Small intestine (tissue), 7 donors: ENCODE data around the gene HYAL1. TPM values are rescaled to one million over a fixed set of nuclear protein-coding genes. Genes with fewer than 3 reads are reported as not detected.

ENCODE experiments used
- DNase-seq, 2 donors: peaks; one replicate each; pipeline versions ENCODE4 v3.0.0 to v3.0.0-alpha.2; 2013
- FAIRE-seq: peaks from 2 replicates; lab custom pipeline; 2012; peaks lifted over from hg19 to GRCh38; lab: Jason Lieb, UNC
- H3K27ac ChIP-seq, 3 donors: one replicate each; pipeline ENCODE4 v1.5.1; 2013; ENCODE audit warnings: low read length in 2 of 3, mild to moderate bottlenecking in 2 of 3, control low read depth in 1 of 3, inconsistent platforms in 1 of 3, low read depth in 1 of 3, moderate library complexity in 1 of 3
- H3K27me3 ChIP-seq, 3 donors: one replicate each; pipeline ENCODE4 v1.6.1; 2013; ENCODE audit warnings: low read length in 3 of 3, inconsistent platforms in 1 of 3; ENCODE audit not compliant: control insufficient read depth in 3 of 3, insufficient read depth in 3 of 3
- H3K36me3 ChIP-seq, 3 donors: one replicate each; pipeline ENCODE4 v1.6.1; 2013; ENCODE audit warnings: low read length in 3 of 3, inconsistent platforms in 1 of 3, low read depth in 1 of 3, mild to moderate bottlenecking in 1 of 3, moderate library complexity in 1 of 3; ENCODE audit not compliant: control insufficient read depth in 3 of 3, insufficient read depth in 2 of 3
- H3K4me1 ChIP-seq, 3 donors: one replicate each; pipeline ENCODE4 v1.6.1; 2013; ENCODE audit warnings: low read length in 2 of 3, inconsistent platforms in 1 of 3, low read depth in 1 of 3, mild to moderate bottlenecking in 1 of 3, moderate library complexity in 1 of 3; ENCODE audit not compliant: control insufficient read depth in 3 of 3, insufficient read depth in 2 of 3
- H3K4me3 ChIP-seq, 3 donors: one replicate each; pipeline ENCODE4 v1.5.1; 2013; ENCODE audit warnings: low read length in 3 of 3, control low read depth in 1 of 3, inconsistent platforms in 1 of 3, low read depth in 1 of 3, mild to moderate bottlenecking in 1 of 3, moderate library complexity in 1 of 3
- H3K9me3 ChIP-seq, 2 donors: one replicate each; pipeline ENCODE4 v1.6.1; 2013; ENCODE audit warnings: low read depth in 1 of 2, low read length in 1 of 2; ENCODE audit not compliant: control insufficient read depth in 2 of 2, insufficient read depth in 1 of 2
- WGBS, 3 donors: extraction: QIAGEN DNeasy Blood & Tissue Kit; methylation state at CpG; one replicate each; pipeline ENCODE4 v1.1.7; 2013; 5-methylcytosine and 5-hydroxymethylcytosine counted together
- polyA plus RNA-seq, 4 donors: library from polyadenylated mRNA; stranded (reverse) in 3 of 4; unstranded in 1 of 4; fragments of 200-250 nt in 3 of 4; fragments of 120-200 nt in 1 of 4; gene quantifications; one replicate each; pipeline versions ENCODE4 v1.2.1 to v1.2.3, GENCODE V29; 2013
- donor health status: healthy with polysubstance abuse.
- donor health status: control.
- donor health status: control.
- donor health status: Bipolar disorder and iron deficiency.
- donor health status: healthy.

Gene HYAL1
- polyA plus RNA-seq, 4 donors = 1.1 to 11.1 (median 3.7) TPM

- H3K27ac ChIP-seq = no peak overlapping the region
- WGBS, 3 donors = 62 to 89% (median 88%) methylated on average over 2 of the region's 2 CpGs
- peaks cover 7 to 41% (median 9%) of the 10 kb centered on the region in 3 donors for H3K4me1 ChIP-seq
- no peak overlapping the region for H3K4me3 ChIP-seq
- no peak for DNase-seq
- no peak for FAIRE-seq
- H3K27me3 ChIP-seq = no peaks in the 10 kb centered on the region
- no peaks in the 10 kb centered on the region for H3K9me3 ChIP-seq
- peaks cover 0 to 22% (median 0%) of the 10 kb centered on the region in 3 donors for H3K36me3 ChIP-seq
Observed at GRCh38 chr3:50297384-50297775, 6.0 kb downstream of the HYAL1 start.

- peaks cover 7 to 36% (median 9%) of the 10 kb centered on the region in 3 donors for H3K4me1 ChIP-seq
- no peak overlapping the region for H3K27ac ChIP-seq
- FAIRE-seq = no peak
- 93 to 95% (median 94%) methylated on average over 18 of the region's 18 CpGs for WGBS, 3 donors
- H3K36me3 ChIP-seq = peaks cover 0 to 22% (median 0%) of the 10 kb centered on the region in 3 donors
- no peaks in the 10 kb centered on the region for H3K27me3 ChIP-seq
- no peak overlapping the region for H3K4me3 ChIP-seq
- DNase-seq = no peak
- no peaks in the 10 kb centered on the region for H3K9me3 ChIP-seq
Observed at GRCh38 chr3:50296721-50297383, 6.5 kb downstream of the HYAL1 start.

- no peak for FAIRE-seq
- no peaks in the 10 kb centered on the region for H3K27me3 ChIP-seq
- no peak for DNase-seq
- H3K27ac ChIP-seq = no peak overlapping the region
- H3K4me1 ChIP-seq = peaks cover 5 to 43% (median 9%) of the 10 kb centered on the region in 3 donors
- H3K36me3 ChIP-seq = peaks cover 0 to 24% (median 0%) of the 10 kb centered on the region in 3 donors
- H3K9me3 ChIP-seq = no peaks in the 10 kb centered on the region
- 87 to 92% (median 89%) methylated on average over 8 of the region's 8 CpGs for WGBS, 3 donors
- H3K4me3 ChIP-seq = no peak overlapping the region
Observed at GRCh38 chr3:50295553-50296431, 7.6 kb downstream of the HYAL1 start.

GRCh38 chr3:50294492-50295403 is 8.6 kb downstream of the HYAL1 start:
- H3K27me3 ChIP-seq = no peaks in the 10 kb centered on the region
- H3K9me3 ChIP-seq = no peaks in the 10 kb centered on the region
- FAIRE-seq (no peak), DNase-seq (no peak)
- no peak overlapping the region for H3K4me3 ChIP-seq
- 92 to 94% (median 92%) methylated on average over 22 of the region's 22 CpGs for WGBS, 3 donors
- peaks cover 0 to 38% (median 5%) of the 10 kb centered on the region in 3 donors for H3K4me1 ChIP-seq
- H3K27ac ChIP-seq = no peak overlapping the region
- peaks cover 0 to 34% (median 0%) of the 10 kb centered on the region in 3 donors for H3K36me3 ChIP-seq

DNA sequence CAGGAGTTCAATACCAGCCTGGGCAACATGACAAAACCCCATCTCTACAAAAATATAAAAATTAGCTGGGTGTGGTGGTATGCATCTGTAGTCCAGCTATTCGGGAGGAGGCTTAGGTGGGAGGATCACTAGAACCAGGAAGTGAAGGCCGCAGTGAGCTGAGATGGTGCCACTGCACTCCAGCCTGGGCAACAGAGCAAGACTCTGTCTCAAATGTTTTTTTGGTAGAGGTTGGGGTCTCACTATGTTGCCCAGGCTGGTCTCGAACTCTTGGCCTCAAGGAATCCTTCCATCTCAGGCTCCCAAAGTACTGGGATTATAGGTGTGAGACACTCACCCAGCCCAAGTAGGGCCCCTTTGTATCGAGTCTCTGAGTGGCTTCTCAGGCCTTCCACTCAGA is 9.3 kb downstream of the HYAL1 start:
- no peak overlapping the region for H3K27ac ChIP-seq
- FAIRE-seq (no peak), DNase-seq (no peak)
- peaks cover 0 to 41% (median 0%) of the 10 kb centered on the region in 3 donors for H3K36me3 ChIP-seq
- H3K27me3 ChIP-seq = no peaks in the 10 kb centered on the region
- peaks cover 0 to 37% (median 5%) of the 10 kb centered on the region in 3 donors for H3K4me1 ChIP-seq
- 84 to 91% (median 88%) methylated on average over 4 of the region's 4 CpGs for WGBS, 3 donors
- H3K9me3 ChIP-seq = no peaks in the 10 kb centered on the region
- H3K4me3 ChIP-seq = no peak overlapping the region

- Histone ChIP-seq H3K9me3 (no peaks in the 10 kb centered on the region), H3K36me3 (peaks cover 0 to 50% (median 0%) of the 10 kb centered on the region in 3 donors), H3K4me1 (peaks cover 0 to 29% (median 0%) of the 10 kb centered on the region in 3 donors), H3K4me3 (no peak overlapping the region), H3K27ac (peak overlapping the region in 2 of 3 donors; percentile 71), H3K27me3 (no peaks in the 10 kb centered on the region)
- WGBS, 3 donors = 77 to 82% (median 81%) methylated on average over 12 of the region's 12 CpGs
- DNase-seq (no peak), FAIRE-seq (no peak)
Observed at GRCh38 chr3:50293079-50293801, 10.1 kb downstream of the HYAL1 start.

GRCh38 chr3:50292159-50293078 is 11.0 kb downstream of the HYAL1 start, which contains the start of gene IFRD2:
Gene IFRD2, minus strand, starts transcription at chr3:50292429. Its CDS starts 155 bp downstream, at chr3:50292274.
- WGBS, 3 donors = 0 to 1% (median 1%) methylated on average over 60 to 67 of the region's 67 CpGs
- no peak for FAIRE-seq
- peak within 1 kb of the TSS; percentile 68 to 89 (median 83) for H3K4me3 ChIP-seq

More at GRCh38 chr3:50292159-50293078, 11.0 kb downstream of the HYAL1 start, which contains the start of gene IFRD2:
- Histone ChIP-seq H3K36me3 (peaks cover under 1 to 54% (median 6%) of the 10 kb centered on the region in 3 donors), H3K4me1 (peaks cover 0 to 24% (median 0%) of the 10 kb centered on the region in 3 donors), H3K27ac (peak within 1 kb of the TSS; percentile 65 to 93 (median 83)), H3K9me3 (no peaks in the 10 kb centered on the region), H3K27me3 (no peaks in the 10 kb centered on the region)
- DNase-seq = peak; percentile 98 to 99
